GM18951 (cell line): ENCODE measurements around the gene GMPS.
"Not testable (repeated sequence)": the region's sequence is repeated elsewhere in the genome, so short reads cannot be mapped to it uniquely, and the experiment has no call there.

ENCODE experiments used
- POLR2A ChIP-seq: IDR thresholded peaks from 4 replicates; pipeline ENCODE4 v1.6.1; 2011; ENCODE audit warnings: mild to moderate bottlenecking; ENCODE audit not compliant: insufficient read length, insufficient read depth; ENCODE audit errors: extremely low read depth
- in situ Hi-C: fragments of 300-500 bp; cut with MboI; formaldehyde crosslinking; loops from one replicate; pipeline ENCODE4 v1.12.0; 2022; ENCODE audit warnings: low sequenced_read_pairs, mixed read lengths, inconsistent platforms; ENCODE audit not compliant: unreplicated experiment

Gene GMPS

DNA sequence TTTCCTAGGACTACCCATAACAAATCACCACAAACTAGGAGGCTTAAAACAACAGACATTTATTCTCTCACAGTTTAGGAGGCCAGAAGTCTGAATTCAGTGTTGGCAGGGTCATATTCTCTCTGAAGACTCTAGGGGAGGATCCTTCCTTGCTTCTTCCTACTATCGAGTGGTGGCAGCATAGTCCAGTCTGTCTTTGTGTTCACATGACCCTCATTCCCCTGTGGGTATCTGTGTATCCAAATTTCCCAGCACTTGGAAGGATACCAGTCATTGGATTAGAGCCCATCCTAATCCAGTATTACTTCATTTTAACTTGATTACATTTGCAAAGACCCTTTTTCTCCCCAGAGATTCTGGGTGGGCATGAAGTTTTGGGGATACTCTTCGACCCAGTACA lies 63.8 kb downstream of the GMPS start:
- no peak for TF ChIP-seq POLR2A
- in situ Hi-C loops = no loop called here

DNA sequence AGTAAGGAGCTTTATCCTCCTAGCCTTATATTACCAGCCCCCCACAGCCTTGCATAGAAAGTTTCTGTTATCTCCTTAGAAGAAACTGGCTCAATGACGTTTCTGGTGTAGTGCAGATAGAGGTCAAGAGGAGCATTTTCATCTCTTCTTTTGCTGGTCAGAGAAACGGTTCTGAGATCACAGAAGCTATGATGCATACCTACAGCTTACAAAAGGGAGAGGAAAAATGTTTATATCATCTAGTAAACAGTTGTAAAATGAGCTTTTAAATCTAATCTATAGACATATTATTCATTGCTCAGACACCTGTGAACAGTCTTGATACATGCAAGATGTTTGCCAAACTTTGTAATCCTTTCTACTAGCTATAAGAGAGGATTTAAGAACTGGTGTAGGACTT lies 68.0 kb downstream of the GMPS start:
- in situ Hi-C loops = no loop called here
- TF ChIP-seq POLR2A = no peak

DNA sequence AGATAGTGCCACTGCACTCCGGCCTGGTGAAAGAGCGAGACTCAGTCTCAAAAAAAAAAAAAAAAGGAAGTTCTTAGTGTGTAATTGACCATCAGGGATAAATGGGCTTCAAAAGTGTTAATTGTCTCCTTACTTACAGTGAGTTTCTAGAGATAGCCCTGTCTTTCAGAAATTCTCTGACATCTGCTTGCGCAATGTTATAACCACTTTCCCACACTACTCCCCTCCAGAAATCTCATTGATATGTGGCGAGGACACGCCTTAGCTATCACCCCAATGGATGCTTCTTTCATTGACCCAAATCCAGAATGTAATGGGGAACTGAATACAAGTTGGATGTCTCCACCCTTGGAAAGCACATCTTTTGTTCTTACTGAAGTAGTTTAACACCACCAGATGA lies 70.9 kb downstream of the GMPS start:
- in situ Hi-C loops = no loop called here
- no peak for TF ChIP-seq POLR2A

DNA sequence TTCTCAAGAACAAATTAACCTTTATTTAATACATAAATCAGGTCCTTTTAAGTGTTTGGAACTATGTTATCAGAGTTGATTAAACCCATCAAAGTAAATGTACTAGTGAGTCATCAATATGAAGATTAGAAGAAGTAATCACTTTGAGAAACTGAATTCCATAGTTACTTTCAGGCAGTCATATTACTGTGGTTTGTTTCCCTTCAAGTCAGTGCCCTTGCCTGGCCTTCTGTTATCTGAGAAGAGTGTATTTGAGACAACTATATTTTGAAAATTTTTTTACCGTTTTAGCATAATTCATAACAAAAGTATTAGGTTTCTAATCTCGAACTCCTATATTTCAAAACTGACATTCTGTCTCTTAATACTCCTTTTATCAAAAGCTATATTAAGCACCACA lies 73.6 kb downstream of the GMPS start:
- no peak for TF ChIP-seq POLR2A
- in situ Hi-C loops = no loop called here

DNA sequence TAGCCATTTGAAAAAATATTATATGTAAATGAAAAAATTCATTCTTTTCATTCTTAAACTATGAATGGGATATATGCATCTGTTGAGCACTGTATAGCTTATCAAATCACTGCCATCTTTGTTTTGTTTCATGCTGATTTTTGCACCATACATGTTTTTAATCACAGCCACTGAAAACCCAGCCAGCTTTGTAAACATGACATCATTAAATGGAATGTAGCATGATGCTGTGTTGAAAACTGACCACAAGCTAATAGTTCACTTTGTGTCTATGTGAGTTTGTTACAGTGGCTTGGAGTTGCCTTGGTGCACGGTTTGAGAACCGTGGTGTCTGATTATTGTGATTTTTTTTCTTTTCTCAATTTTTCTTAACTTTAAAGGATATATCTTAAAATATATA lies 75.7 kb downstream of the GMPS start:
- no peak for TF ChIP-seq POLR2A
- in situ Hi-C loops = no loop called here

DNA sequence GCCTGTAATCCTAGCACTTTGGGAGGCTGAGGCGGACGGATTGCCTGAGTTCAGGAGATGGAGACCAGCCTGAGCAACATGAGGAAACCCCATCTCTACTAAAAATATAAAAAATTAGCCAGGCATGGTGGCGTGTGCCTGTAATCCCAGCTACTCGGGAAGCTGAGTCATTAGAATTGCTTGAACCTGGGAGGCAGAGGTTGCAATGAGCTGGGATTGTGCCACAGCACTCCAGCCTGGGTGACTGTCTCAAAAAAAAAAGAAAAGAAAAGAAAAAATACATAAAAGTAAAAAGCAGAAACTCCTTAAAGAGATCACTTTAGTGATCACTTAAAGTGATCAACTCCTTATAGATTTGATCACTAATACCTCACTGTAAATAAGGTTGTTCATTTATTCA lies 78.0 kb downstream of the GMPS start:
- in situ Hi-C loops = no loop called here

DNA sequence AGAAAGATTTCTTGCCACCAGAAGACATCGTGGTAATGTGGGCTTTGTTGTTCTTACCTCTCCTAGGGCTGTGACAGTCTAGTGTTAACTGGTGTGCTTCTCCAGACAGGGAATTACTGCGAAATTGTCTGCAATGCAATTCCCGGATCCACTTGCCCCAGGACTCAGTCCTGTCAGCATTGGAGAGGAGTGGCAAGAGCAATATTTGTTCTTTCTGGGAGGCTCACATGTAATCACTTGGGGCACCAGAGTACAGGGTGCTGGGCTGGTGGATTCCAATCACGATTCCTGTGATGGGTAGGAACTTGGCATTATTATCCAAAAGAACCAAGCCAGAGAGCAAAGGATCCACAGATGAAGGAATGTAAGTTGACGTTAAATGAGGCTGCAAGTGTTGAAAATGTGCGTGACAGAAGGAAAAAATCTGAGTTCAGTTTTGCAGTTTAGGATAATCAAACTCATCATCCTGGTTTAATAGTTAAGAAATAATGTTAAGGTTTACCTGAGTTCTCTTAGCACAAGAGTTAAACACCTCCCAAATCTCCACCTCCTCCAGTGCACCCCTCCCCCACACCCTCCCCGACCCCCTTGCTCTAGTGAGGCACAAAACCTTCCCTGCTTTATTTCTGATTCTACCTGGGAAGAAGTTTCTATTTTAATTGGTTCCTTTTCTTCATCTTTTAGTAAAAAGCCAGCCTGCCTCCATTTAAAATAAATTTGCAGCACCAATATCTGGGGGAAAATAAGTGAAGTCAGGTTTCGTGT lies 79.2 kb downstream of the GMPS start:
- in situ Hi-C loops = no loop called here

More for the DNA sequence above, 78.0 kb downstream of the GMPS start:
- no peak for TF ChIP-seq POLR2A

DNA sequence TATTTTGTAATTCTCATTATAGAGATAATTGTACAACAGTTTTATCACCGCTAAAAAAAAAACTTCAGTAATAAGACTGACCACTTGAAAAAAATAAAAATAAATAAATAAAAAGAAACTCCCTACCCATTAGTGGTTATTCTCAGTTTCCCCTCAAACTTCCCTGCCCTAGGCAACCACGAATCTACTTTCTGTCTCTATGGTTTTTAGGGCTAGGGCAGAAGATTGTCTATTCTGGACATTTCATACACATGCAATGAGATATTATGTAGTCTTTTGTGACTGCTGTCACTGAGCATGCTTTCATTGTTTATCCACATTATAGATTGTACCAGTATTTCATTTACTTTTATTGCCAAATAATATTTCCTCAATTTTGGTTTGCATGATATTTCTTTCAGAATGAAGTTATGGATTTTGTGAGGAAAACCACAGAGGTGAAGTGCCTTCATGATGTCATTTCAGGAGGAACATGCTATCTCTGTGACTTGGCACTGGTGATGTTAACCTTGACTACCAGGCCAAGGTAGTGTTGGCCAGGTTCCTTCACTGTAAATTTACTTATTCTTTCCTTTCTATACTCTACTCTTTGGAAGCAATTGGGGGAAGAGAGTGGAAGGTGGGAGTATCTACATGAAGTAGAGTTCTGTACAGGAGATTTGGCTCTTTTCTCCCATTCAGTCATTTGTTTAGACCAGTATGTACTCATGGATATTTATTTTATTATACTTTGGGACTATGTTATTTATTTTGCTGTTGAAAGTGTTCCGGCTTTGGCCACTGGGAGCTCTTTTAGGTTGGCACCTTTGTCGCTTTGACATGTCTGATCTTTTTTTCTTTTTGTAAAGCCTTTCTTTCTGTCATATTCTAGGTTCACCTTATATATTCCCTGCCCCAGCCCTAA lies 86.3 kb downstream of the GMPS start:
- in situ Hi-C loops = no loop called here
- TF ChIP-seq POLR2A = no peak

More for the DNA sequence above, 79.2 kb downstream of the GMPS start:
- no peak for TF ChIP-seq POLR2A

DNA sequence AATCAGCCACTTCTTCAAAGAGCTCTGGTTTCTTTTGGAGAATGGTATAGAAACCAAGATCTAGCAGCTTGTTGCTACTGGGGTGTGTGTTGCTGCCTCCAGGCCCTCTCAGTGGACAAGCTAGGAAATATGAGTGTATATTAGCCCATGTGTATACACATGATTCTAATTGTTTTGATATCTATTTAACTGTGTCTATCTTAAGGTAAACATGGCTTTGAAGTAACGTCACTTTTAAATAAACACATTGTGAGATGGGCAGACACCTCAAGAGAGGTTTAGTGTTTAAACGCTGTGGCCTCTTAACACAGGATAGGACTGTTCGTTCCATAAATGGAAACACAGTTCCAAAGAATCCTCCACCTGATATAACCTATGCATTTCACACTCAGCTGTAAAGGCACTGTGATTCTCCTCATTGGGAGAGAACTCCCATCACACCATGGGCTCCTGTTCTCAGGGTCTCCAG lies 87.0 kb downstream of the GMPS start:
- no peak for TF ChIP-seq POLR2A
- in situ Hi-C loops = no loop called here

DNA sequence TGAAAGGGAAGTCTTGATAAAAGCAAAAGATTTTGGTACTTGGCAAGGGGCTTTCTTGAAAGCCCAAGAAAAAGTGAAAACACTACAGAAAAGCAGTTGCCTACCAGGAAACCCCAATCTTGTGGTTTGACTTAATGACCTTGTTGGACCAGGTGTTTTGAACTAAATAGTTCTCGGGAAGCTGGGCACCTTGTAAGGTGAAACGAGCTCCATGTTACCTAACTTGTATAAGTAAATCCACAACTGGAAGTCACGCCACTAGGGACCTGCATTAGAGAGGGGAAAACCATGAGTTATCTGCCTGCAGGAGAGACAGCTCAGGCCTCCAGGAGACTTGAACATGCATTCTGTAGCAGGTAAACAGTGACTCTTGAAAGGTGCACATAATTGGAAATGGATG lies 88.2 kb downstream of the GMPS start:
- in situ Hi-C loops = no loop called here
- no peak for TF ChIP-seq POLR2A

DNA sequence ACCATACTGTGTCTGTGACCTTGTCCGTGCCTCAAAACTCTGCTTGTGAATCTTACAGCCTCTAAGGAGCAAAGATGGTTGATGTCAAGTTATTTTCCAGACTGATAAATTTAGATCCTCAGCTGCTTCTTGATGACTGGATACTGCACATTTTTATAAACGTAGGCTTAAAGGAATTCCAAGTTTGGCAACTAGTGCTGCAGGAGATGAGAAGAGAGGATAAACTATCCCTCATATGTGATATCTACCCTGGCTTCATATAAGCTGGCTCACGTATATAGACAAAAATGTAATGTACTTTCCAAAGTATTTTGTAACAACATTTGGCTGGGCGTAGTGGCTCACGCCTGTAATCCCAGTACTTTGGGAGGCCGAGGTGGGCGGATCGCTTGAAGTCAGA lies 89.6 kb downstream of the GMPS start:
- TF ChIP-seq POLR2A = no peak
- in situ Hi-C loops = no loop called here

DNA sequence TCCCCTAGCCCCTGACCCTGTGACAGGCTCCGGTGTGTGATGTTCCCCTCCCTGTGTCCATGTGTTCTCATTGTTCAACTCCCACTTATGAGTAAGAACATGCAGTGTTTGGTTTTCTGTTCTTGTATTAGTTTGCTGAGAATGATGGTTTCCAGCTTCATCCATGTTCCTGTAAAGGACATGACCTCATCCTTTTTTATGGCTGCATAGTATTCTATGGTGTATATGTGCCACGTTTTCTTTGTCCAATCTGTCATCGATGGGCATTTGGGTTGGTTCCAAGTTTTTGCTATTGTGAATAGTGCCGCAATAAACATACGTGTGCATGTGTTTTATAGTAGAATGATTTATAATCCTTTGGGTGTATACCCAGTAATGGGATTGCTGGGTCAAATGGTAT lies 90.6 kb downstream of the GMPS start:
- in situ Hi-C loops = not testable (repeated sequence)

DNA sequence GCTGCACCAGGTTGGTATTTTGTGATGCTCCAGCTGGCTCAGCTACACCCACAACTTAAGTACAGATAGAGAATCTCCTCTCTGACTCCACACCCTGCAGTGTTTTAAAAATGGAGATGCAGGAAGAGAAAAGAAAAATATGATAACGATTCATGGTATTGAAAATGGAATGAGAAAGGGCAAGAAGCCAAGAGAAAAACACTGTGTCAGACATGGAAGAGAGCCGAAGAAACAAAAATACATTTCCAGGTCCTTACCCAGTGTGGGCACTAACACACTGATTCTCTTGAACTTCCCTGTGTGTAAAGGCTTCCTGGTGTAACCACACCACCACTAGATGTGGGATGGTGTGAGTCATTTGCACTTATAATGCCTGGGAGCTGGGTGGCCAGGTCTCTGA lies 93.1 kb downstream of the GMPS start:
- no peak for TF ChIP-seq POLR2A
- in situ Hi-C loops = no loop called here

DNA sequence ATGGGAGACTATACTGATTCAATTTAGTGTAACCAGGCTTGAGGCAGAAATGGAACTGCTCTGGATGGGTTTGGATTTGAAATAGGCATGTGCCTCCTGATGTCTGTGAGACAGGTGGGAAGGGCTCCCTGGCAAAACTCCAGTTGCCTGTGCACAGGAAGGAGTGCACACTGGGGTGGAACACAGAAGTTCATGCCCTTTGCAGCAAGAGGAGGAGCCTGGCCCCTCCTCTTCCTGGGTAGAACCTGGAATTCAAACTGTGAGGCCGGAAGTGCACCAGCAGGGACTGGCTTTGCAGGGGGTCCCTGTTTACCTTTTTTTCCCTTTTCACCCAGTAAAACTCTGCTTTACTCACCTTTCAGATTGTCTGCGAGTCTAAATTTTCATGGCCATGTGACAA lies 99.9 kb downstream of the GMPS start:
- in situ Hi-C loops = no loop called here
- no peak for TF ChIP-seq POLR2A
